HG03469 (cell line): Measurements from ENCODE around the gene SKA2.
"Not testable (repeated sequence)": the region's sequence is repeated elsewhere in the genome, so short reads cannot be mapped to it uniquely, and the experiment has no call there.

ENCODE experiments used
- ATAC-seq: cut with Tn5 transposase; IDR thresholded peaks from one replicate; pipeline ENCODE4 v1.9.1; 2021; ENCODE audit warnings: mild to moderate bottlenecking, moderate library complexity, moderate number of reproducible peaks; ENCODE audit not compliant: unreplicated experiment

SKA2 gene

GRCh38 chr17:59105852-59106462, 49.0 kb downstream of the SKA2 start:
- no peak for ATAC-seq

GRCh38 chr17:59101178-59101577, 53.8 kb downstream of the SKA2 start:
- no peak for ATAC-seq

- ATAC-seq = no peak
Measured at GRCh38 chr17:59097876-59098275, 57.1 kb downstream of the SKA2 start.

GRCh38 chr17:59094861-59095530, 60.0 kb downstream of the SKA2 start:
- ATAC-seq = no peak

- ATAC-seq = no peak
Measured at GRCh38 chr17:59093702-59094231, 61.2 kb downstream of the SKA2 start.

GRCh38 chr17:59093145-59093701, 61.8 kb downstream of the SKA2 start:
- ATAC-seq = no peak

- not testable (repeated sequence) for ATAC-seq
Measured at GRCh38 chr17:59090593-59090992, 64.4 kb downstream of the SKA2 start.

- ATAC-seq = no peak
Measured at GRCh38 chr17:59084154-59084553, 70.8 kb downstream of the SKA2 start.

- ATAC-seq = no peak
Measured at GRCh38 chr17:59074494-59074893, 80.5 kb downstream of the SKA2 start.

- ATAC-seq = no peak
Measured at GRCh38 chr17:59073972-59074371, 81.0 kb downstream of the SKA2 start.

- no peak for ATAC-seq
Measured at GRCh38 chr17:59069856-59070255, 85.1 kb downstream of the SKA2 start.

GRCh38 chr17:59067756-59068155, 87.2 kb downstream of the SKA2 start:
- no peak for ATAC-seq

- no peak for ATAC-seq
Measured at GRCh38 chr17:59067340-59067739, 87.6 kb downstream of the SKA2 start.

- no peak for ATAC-seq
Measured at GRCh38 chr17:59062509-59062908, 92.5 kb downstream of the SKA2 start.
